Measurements from ENCODE around the gene CUTA.
A peak's percentile ranks its signal among the peaks of the same experiment; 100 is the strongest.

The CUTA gene

GRCh38 chr6:33417903-33418689, at the start of gene CUTA:
Gene CUTA (minus strand): TSS chr6:33418107. CDS start chr6:33418000, 107 bp downstream.
- DNase-seq (ENCODE audit: low spot score) = peak; percentile 100

- DNase-seq (ENCODE audit: low spot score) = no peak
These were observed 49.2 kb upstream of the CUTA start for GRCh38 chr6:33467091-33467490.

- DNase-seq (ENCODE audit: low spot score) = no peak
These were observed 48.3 kb upstream of the CUTA start for GRCh38 chr6:33466075-33466735.

- DNase-seq (ENCODE audit: low spot score) = no peak
These were observed 41.3 kb upstream of the CUTA start for GRCh38 chr6:33459226-33459625.

- no peak for DNase-seq (ENCODE audit: low spot score)
These were observed 40.8 kb upstream of the CUTA start for GRCh38 chr6:33458676-33459075.

GRCh38 chr6:33456156-33456555, 38.2 kb upstream of the CUTA start:
- DNase-seq (ENCODE audit: low spot score) = no peak

GRCh38 chr6:33455051-33455450, 37.1 kb upstream of the CUTA start:
- no peak for DNase-seq (ENCODE audit: low spot score)

GRCh38 chr6:33454009-33454946, 36.4 kb upstream of the CUTA start, which contains the start of gene ZBTB9:
Gene ZBTB9 (plus strand): TSS chr6:33454576. CDS start chr6:33455101, 525 bp downstream.
- DNase-seq (ENCODE audit: low spot score) = peak; percentile 98

- DNase-seq (ENCODE audit: low spot score) = no peak
These were observed 35.6 kb upstream of the CUTA start for GRCh38 chr6:33453393-33454008.

GRCh38 chr6:33452496-33452895, 34.6 kb upstream of the CUTA start:
- no peak for DNase-seq (ENCODE audit: low spot score)

- DNase-seq (ENCODE audit: low spot score) = peak; percentile 19
These were observed 33.7 kb upstream of the CUTA start for GRCh38 chr6:33451606-33452005.

- no peak for DNase-seq (ENCODE audit: low spot score)
These were observed 32.5 kb upstream of the CUTA start for GRCh38 chr6:33450434-33450833.

GRCh38 chr6:33446356-33446755, 28.4 kb upstream of the CUTA start:
- no peak for DNase-seq (ENCODE audit: low spot score)

- DNase-seq (ENCODE audit: low spot score) = no peak
These were observed 27.3 kb upstream of the CUTA start for GRCh38 chr6:33445119-33445603.

- DNase-seq (ENCODE audit: low spot score) = no peak
These were observed 26.0 kb upstream of the CUTA start for GRCh38 chr6:33443619-33444504.

GRCh38 chr6:33443025-33443424, 25.1 kb upstream of the CUTA start:
- DNase-seq (ENCODE audit: low spot score) = no peak

- no peak for DNase-seq (ENCODE audit: low spot score)
These were observed 24.4 kb upstream of the CUTA start for GRCh38 chr6:33442283-33442682.

GRCh38 chr6:33441457-33441856, 23.6 kb upstream of the CUTA start:
- no peak for DNase-seq (ENCODE audit: low spot score)

GRCh38 chr6:33440649-33441309, 22.9 kb upstream of the CUTA start:
- no peak for DNase-seq (ENCODE audit: low spot score)

Data from RKO (cell line).